GOT3 (cell line): ENCODE results near the gene SAPCD1.
"Not testable (repeated sequence)": the region's sequence is repeated elsewhere in the genome, so short reads cannot be mapped to it uniquely, and the experiment has no call there.

ENCODE experiments used
- DNase-seq: peaks from one replicate; lab custom pipeline; 2025; ENCODE audit warnings: mixed read lengths; lab: John Stamatoyannopoulos, UW

The SAPCD1 gene

GRCh38 chr6:31801031-31801927, 38.8 kb downstream of the SAPCD1 start:
- DNase-seq: not testable (repeated sequence)

DNA sequence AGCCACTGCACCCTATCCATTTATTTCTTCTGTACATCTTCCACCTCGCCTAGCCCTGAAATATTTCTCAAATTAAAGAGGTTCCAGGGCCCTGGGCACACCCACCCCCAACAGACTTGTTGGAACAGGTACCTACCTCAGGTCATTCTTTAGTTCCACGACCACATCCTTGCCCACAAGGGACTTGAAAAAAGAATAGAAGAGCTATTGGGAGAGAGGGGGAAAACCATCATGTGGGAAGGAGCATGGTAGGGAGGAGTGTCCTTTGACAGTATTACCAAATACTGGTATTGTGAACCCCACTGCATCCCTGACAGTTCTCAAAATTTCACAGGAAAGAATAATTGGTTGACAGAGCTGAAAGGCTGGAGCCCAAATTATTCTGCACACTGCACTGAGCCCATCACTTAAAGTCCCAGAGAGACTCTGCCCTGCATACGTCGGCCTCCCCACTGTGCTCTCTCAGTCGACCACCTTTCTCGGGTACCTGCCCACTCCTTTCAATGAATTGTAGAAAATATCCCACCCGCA, 43.5 kb downstream of the SAPCD1 start:
- no peak for DNase-seq

- DNase-seq: peak; percentile 95
Measured at GRCh38 chr6:31806470-31807272, 44.2 kb downstream of the SAPCD1 start, which contains the start of gene LSM2. Gene LSM2 (minus strand): TSS chr6:31806966. CDS start chr6:31806757, 209 bp downstream.

DNA sequence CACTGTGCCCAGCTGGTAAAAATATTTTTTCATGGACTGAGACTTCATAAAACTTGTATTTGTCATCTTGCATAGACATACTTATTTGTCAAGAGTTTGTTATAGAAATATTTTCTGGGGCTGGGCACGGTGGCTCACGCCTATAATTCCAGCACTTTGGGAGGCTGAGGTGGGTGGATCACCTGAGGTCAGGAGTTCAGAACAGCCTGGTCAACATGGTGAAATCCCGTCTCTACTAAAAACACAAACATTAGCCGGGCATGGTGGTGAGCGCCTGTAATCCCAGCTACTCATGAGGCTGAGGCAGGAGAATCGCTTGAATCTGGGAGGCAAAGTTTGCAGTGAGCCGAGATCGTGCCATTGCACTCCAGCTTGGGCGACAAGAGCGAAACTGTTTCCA, 46.1 kb downstream of the SAPCD1 start:
- DNase-seq: not testable (repeated sequence)

DNA sequence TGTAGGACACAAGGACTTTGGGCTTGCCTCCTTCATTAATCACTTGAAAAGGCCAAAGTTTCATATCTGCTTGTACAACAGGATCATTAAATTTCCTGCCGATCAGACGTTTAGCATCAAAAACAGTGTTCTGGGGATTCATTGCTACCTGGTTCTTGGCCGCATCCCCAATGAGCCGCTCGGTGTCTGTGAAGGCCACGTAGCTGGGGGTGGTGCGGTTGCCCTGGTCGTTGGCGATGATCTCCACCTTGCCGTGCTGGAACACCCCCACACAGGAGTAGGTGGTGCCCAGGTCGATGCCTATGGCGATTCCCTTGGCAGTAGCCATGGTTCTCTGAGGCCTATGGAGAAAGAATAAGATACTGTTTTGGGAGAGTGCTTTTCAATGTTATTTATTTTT, 49.2 kb downstream of the SAPCD1 start:
- DNase-seq: no peak

- no peak for DNase-seq
Measured at GRCh38 chr6:31813465-31813849, 51.0 kb downstream of the SAPCD1 start.
